OCI-LY7 (cell line): ENCODE data around the gene IPO13.

Experiments used
- EZH2phosphoT487 ChIP-seq: fragments of 200-600 bp; sonication (generic); IDR thresholded peaks from 2 replicates; pipeline ENCODE4 v1.6.1; 2018; ENCODE audit warnings: low read depth, borderline replicate concordance, mild to moderate bottlenecking, mixed run types, antibody characterized with exemption, low read length, moderate library complexity, mixed read lengths
- TF ChIP-seq, protein P1 (sequence below): fragments of 200-600 bp; sonication (generic); conservative IDR thresholded peaks from 2 replicates; pipeline ENCODE4 v1.5.1; 2014; ENCODE audit warnings: mild to moderate bottlenecking, antibody characterized with exemption, low read length, moderate library complexity, mixed read lengths

DNA sequence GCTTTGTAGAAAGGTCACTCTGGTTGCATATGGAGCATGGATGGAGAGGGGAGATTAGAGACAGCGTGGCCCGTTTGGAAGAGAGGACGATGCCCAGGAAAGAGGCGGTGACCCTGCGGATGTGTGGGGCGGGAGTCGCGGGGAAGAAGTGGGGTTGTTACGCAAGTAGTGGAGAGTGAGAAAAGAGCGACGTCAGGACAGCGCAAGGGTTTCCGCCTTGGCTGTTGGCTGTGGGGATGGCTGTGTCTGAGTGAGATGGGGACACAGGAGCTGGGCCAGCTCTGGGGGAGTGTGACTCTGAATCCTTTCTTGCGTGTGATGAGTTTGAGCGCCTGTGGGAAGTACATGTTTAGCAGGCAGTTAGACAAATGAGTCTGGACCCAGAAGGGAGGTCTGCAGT lies 36.1 kb downstream of the IPO13 start:
- TF ChIP-seq, protein P1, sequence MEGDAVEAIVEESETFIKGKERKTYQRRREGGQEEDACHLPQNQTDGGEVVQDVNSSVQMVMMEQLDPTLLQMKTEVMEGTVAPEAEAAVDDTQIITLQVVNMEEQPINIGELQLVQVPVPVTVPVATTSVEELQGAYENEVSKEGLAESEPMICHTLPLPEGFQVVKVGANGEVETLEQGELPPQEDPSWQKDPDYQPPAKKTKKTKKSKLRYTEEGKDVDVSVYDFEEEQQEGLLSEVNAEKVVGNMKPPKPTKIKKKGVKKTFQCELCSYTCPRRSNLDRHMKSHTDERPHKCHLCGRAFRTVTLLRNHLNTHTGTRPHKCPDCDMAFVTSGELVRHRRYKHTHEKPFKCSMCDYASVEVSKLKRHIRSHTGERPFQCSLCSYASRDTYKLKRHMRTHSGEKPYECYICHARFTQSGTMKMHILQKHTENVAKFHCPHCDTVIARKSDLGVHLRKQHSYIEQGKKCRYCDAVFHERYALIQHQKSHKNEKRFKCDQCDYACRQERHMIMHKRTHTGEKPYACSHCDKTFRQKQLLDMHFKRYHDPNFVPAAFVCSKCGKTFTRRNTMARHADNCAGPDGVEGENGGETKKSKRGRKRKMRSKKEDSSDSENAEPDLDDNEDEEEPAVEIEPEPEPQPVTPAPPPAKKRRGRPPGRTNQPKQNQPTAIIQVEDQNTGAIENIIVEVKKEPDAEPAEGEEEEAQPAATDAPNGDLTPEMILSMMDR = no peak
- TF ChIP-seq EZH2phosphoT487 = no peak
